KMS-11 (cell line): ENCODE data around the gene FRK.

ENCODE experiments used
- H2AFZ ChIP-seq: fragments of 200-600 bp; sonication (generic); 2 replicates; pipeline ENCODE4 v1.6.1; 2016; ENCODE audit warnings: antibody characterized with exemption, mixed run types, low read depth
- H3K27ac ChIP-seq: fragments of 200-600 bp; sonication (generic); 2 replicates; pipeline ENCODE4 v1.6.1; 2016; ENCODE audit warnings: mild to moderate bottlenecking, mixed run types
- H3K27me3 ChIP-seq: fragments of 200-600 bp; sonication (generic); 2 replicates; pipeline ENCODE4 v1.6.1; 2017; ENCODE audit warnings: mild to moderate bottlenecking, low read depth, mixed run types, moderate library complexity; ENCODE audit not compliant: insufficient read depth
- H3K36me3 ChIP-seq: fragments of 200-600 bp; sonication (generic); 2 replicates; pipeline ENCODE4 v1.6.1; 2017; ENCODE audit warnings: mild to moderate bottlenecking, mixed run types; ENCODE audit not compliant: insufficient read depth
- H3K4me1 ChIP-seq: fragments of 200-600 bp; sonication (generic); 2 replicates; pipeline ENCODE4 v1.6.1; 2016; ENCODE audit warnings: mild to moderate bottlenecking, low read depth, mixed run types; ENCODE audit not compliant: poor library complexity, severe bottlenecking
- H3K4me2 ChIP-seq: fragments of 200-600 bp; sonication (generic); 2 replicates; pipeline ENCODE4 v1.7.0; 2016; ENCODE audit warnings: mild to moderate bottlenecking, mixed run types
- H3K4me3 ChIP-seq: fragments of 200-600 bp; sonication (generic); IDR thresholded peaks from 2 replicates; pipeline ENCODE4 v1.6.1; 2017; ENCODE audit warnings: low read depth, low read length, mixed read lengths; ENCODE audit not compliant: insufficient read depth
- H3K79me2 ChIP-seq: fragments of 200-600 bp; sonication (generic); 2 replicates; pipeline ENCODE4 v1.6.1; 2016; ENCODE audit warnings: low read depth, mixed run types; ENCODE audit not compliant: insufficient read depth
- H3K9ac ChIP-seq: fragments of 200-600 bp; sonication (generic); 2 replicates; pipeline ENCODE4 v1.6.1; 2016; ENCODE audit warnings: mild to moderate bottlenecking, mixed run types
- H4K20me1 ChIP-seq: fragments of 200-600 bp; sonication (generic); 2 replicates; pipeline ENCODE4 v1.6.1; 2016; ENCODE audit warnings: mild to moderate bottlenecking, mixed run types; ENCODE audit not compliant: insufficient read depth
- TF ChIP-seq, protein P1 (sequence below): fragments of 200-600 bp; sonication (generic); conservative IDR thresholded peaks from 2 replicates; pipeline ENCODE4 v1.6.1; 2017; ENCODE audit warnings: low read depth, mild to moderate bottlenecking, antibody characterized with exemption, low read length, moderate library complexity, mixed read lengths

Gene FRK

GRCh38 chr6:115902436-115902835 lies 158.3 kb downstream of the FRK start:
- no peak overlapping the region for H3K9ac ChIP-seq
- TF ChIP-seq, protein P1, sequence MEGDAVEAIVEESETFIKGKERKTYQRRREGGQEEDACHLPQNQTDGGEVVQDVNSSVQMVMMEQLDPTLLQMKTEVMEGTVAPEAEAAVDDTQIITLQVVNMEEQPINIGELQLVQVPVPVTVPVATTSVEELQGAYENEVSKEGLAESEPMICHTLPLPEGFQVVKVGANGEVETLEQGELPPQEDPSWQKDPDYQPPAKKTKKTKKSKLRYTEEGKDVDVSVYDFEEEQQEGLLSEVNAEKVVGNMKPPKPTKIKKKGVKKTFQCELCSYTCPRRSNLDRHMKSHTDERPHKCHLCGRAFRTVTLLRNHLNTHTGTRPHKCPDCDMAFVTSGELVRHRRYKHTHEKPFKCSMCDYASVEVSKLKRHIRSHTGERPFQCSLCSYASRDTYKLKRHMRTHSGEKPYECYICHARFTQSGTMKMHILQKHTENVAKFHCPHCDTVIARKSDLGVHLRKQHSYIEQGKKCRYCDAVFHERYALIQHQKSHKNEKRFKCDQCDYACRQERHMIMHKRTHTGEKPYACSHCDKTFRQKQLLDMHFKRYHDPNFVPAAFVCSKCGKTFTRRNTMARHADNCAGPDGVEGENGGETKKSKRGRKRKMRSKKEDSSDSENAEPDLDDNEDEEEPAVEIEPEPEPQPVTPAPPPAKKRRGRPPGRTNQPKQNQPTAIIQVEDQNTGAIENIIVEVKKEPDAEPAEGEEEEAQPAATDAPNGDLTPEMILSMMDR, result no peak
- no peak overlapping the region for H3K4me3 ChIP-seq

DNA sequence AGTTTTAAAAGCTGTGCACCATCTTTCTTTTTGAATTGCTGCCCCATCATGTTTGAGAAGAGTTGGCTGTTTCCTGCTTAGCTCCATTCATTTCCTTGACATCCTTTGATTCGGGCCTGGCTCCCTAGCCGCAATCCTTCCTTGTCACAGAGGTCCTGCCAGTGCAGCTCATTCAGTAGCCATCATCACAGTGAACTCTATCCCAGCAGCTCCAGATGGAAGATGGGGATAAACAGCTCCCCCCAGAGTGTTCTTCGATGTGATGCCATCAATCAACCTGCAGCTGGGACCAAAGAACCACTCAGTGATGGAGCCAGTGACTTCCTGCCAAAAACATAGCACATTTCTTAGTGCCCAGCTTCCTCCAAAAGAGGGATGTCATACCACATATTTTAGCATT lies 158.8 kb downstream of the FRK start:
- TF ChIP-seq, protein P1, result no peak
- Histone ChIP-seq H2AFZ (no peak overlapping the region), H3K4me2 (no peak overlapping the region), H4K20me1 (no peaks in the 10 kb centered on the region), H3K4me3 (no peak overlapping the region), H3K4me1 (no peaks in the 10 kb centered on the region), H3K27me3 (no peaks in the 10 kb centered on the region), H3K79me2 (no peaks in the 10 kb centered on the region), H3K9ac (no peak overlapping the region), H3K36me3 (no peaks in the 10 kb centered on the region), H3K27ac (no peak overlapping the region)

More at GRCh38 chr6:115902436-115902835, 158.3 kb downstream of the FRK start:
- no peak overlapping the region for H3K27ac ChIP-seq
- no peaks in the 10 kb centered on the region for H3K36me3 ChIP-seq
- no peak overlapping the region for H3K4me2 ChIP-seq
- no peaks in the 10 kb centered on the region for H4K20me1 ChIP-seq
- H3K79me2 ChIP-seq, result no peaks in the 10 kb centered on the region
- no peaks in the 10 kb centered on the region for H3K27me3 ChIP-seq
- H2AFZ ChIP-seq, result no peak overlapping the region
- no peaks in the 10 kb centered on the region for H3K4me1 ChIP-seq

DNA sequence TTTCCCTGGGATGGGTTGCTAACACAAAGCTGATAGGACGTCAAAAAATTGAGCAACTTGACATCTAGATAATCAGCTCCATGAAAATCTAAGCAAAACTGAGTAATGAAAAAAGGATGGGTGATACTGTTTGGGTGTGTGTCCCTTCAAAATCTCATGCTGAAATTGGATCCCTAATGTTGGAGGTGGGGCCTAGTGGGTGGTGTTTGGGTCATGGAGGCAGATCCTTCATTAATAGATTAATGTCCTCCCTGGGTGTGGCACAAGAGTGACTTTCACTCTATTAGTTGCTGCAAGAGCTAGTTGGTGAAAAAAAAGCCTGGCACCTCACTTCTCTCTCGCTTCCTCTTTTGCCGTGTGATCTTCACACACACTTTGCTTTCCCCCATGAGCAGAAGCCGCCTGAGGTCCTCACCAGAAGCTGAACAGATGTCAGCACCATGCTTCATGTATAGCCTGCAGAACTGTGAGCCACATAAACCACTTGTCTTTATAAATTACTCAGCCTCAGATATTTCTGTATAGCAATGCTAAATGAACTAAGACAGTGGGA lies 160.9 kb downstream of the FRK start:
- Histone ChIP-seq H3K79me2 (no peaks in the 10 kb centered on the region), H3K27ac (no peak overlapping the region), H2AFZ (no peak overlapping the region), H4K20me1 (no peaks in the 10 kb centered on the region), H3K4me2 (no peak overlapping the region), H3K27me3 (no peaks in the 10 kb centered on the region), H3K36me3 (no peaks in the 10 kb centered on the region), H3K9ac (no peak overlapping the region), H3K4me3 (no peak overlapping the region), H3K4me1 (no peaks in the 10 kb centered on the region)
- TF ChIP-seq, protein P1, result no peak

DNA sequence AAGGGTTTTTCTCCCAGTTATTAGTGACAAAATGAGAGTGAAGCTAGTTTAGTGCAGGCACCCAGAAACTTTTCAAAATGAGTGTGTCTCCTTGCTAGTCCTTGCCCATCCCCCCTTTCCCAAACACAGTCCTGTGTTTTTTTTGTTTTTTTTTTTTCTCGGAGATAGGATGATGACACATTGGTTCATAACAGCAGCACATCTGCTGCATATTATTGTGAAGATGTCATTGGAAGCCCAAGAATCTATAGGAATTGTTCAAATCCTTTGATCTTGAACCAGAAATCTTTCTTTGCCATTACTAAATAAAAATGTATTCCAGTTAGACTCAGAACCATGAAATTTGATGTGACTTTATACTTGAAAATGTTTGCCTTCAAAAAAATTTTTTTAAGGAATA lies 162.4 kb downstream of the FRK start:
- Histone ChIP-seq H3K4me3 (no peak overlapping the region), H4K20me1 (no peaks in the 10 kb centered on the region)

More for the DNA sequence above, 162.4 kb downstream of the FRK start:
- Histone ChIP-seq H3K36me3 (no peaks in the 10 kb centered on the region), H3K27ac (no peak overlapping the region), H2AFZ (no peak overlapping the region), H3K4me2 (no peak overlapping the region), H3K4me1 (no peaks in the 10 kb centered on the region), H3K9ac (no peak overlapping the region), H3K79me2 (no peaks in the 10 kb centered on the region), H3K27me3 (no peaks in the 10 kb centered on the region)
- TF ChIP-seq, protein P1, result no peak
